ENCODE measurements around the gene ADGRG6.

The ADGRG6 gene

GRCh38 chr6:142378138-142378875, 76.5 kb downstream of the ADGRG6 start:
- no peak for FAIRE-seq

GRCh38 chr6:142380626-142381025, 78.8 kb downstream of the ADGRG6 start:
- no peak for FAIRE-seq

- FAIRE-seq: no peak
Measured at GRCh38 chr6:142381181-142381580, 79.4 kb downstream of the ADGRG6 start.

GRCh38 chr6:142381845-142382378, 80.1 kb downstream of the ADGRG6 start:
- no peak for FAIRE-seq

GRCh38 chr6:142384519-142385254, 82.9 kb downstream of the ADGRG6 start:
- no peak for FAIRE-seq

- peak; percentile 93 for FAIRE-seq
Measured at GRCh38 chr6:142385352-142385751, 83.5 kb downstream of the ADGRG6 start.

GRCh38 chr6:142386657-142387056, 84.8 kb downstream of the ADGRG6 start:
- no peak for FAIRE-seq

- peak; percentile 93 for FAIRE-seq
Measured at GRCh38 chr6:142387997-142388815, 86.4 kb downstream of the ADGRG6 start.

GRCh38 chr6:142395266-142395665, 93.5 kb downstream of the ADGRG6 start:
- no peak for FAIRE-seq

GRCh38 chr6:142395768-142396231, 94.0 kb downstream of the ADGRG6 start:
- peak; percentile 47 for FAIRE-seq

GRCh38 chr6:142398353-142398752, 96.5 kb downstream of the ADGRG6 start:
- FAIRE-seq: no peak

GRCh38 chr6:142399739-142400138, 97.9 kb downstream of the ADGRG6 start:
- no peak for FAIRE-seq

- peak; percentile 63 for FAIRE-seq
Measured at GRCh38 chr6:142400495-142400894, 98.7 kb downstream of the ADGRG6 start.

GRCh38 chr6:142401838-142402237, 100.0 kb downstream of the ADGRG6 start:
- no peak for FAIRE-seq

- no peak for FAIRE-seq
Measured at GRCh38 chr6:142404751-142405150, 102.9 kb downstream of the ADGRG6 start.

- FAIRE-seq: no peak
Measured at GRCh38 chr6:142406131-142406530, 104.3 kb downstream of the ADGRG6 start.

- peak; percentile 60 for FAIRE-seq
Measured at GRCh38 chr6:142407685-142408273, 106.0 kb downstream of the ADGRG6 start.

- no peak for FAIRE-seq
Measured at GRCh38 chr6:142408409-142408808, 106.6 kb downstream of the ADGRG6 start.

GRCh38 chr6:142409794-142410193, 108.0 kb downstream of the ADGRG6 start:
- no peak for FAIRE-seq

- FAIRE-seq: no peak
Measured at GRCh38 chr6:142411145-142411544, 109.3 kb downstream of the ADGRG6 start.

- FAIRE-seq: peak; percentile 40
Measured at GRCh38 chr6:142412241-142412640, 110.4 kb downstream of the ADGRG6 start.

GRCh38 chr6:142412658-142413057, 110.9 kb downstream of the ADGRG6 start:
- no peak for FAIRE-seq

- FAIRE-seq: no peak
Measured at GRCh38 chr6:142413111-142413510, 111.3 kb downstream of the ADGRG6 start.

Data from TTC549 (cell line).